Measurements from ENCODE around the gene DIP2C.

Gene DIP2C

DNA sequence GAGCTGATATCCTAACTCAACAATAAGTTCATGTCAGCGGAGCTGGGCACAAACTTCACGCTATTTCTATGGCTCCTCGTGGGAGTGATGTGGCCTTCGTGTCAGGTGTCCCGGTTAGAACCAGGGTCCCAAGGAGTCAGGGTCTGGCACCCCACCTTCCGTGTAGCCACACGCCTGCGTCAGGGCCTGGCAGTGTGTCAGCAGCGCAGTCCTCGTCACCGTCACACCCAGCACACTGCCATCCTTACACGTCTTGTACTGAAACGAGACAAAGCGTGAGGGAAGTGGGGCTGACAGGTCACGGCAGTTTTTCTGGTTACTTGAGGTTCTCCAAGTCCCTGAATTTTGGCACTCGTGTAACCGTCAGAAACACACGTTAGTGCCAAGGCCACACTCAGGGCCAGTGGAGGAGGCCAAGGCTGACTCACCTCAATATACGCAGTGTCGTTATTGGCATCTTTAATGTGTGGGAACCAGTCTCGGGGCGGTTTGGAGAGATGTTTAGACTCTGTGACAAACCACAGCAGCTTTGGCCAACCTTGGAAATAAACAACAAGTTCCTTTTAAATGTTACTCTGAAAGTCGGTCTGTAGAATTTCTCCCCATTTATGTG is 299.5 kb downstream of the DIP2C start:
- TF ChIP-seq, protein P1, sequence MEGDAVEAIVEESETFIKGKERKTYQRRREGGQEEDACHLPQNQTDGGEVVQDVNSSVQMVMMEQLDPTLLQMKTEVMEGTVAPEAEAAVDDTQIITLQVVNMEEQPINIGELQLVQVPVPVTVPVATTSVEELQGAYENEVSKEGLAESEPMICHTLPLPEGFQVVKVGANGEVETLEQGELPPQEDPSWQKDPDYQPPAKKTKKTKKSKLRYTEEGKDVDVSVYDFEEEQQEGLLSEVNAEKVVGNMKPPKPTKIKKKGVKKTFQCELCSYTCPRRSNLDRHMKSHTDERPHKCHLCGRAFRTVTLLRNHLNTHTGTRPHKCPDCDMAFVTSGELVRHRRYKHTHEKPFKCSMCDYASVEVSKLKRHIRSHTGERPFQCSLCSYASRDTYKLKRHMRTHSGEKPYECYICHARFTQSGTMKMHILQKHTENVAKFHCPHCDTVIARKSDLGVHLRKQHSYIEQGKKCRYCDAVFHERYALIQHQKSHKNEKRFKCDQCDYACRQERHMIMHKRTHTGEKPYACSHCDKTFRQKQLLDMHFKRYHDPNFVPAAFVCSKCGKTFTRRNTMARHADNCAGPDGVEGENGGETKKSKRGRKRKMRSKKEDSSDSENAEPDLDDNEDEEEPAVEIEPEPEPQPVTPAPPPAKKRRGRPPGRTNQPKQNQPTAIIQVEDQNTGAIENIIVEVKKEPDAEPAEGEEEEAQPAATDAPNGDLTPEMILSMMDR (IDR thresholded peaks at IDR 0.05; ENCODE audit: insufficient read depth, low read length, poor library complexity, severe bottlenecking) = no peak
- no peak for DNase-seq (ENCODE audit: extremely low read depth, insufficient read length)
- Histone ChIP-seq H3K4me3 (replicated peaks; ENCODE audit: low read depth, low read length) (no peak overlapping the region), H3K27me3 (replicated peaks; ENCODE audit: control insufficient read depth, insufficient read depth, low read length) (no peaks in the 10 kb centered on the region), H3K36me3 (ENCODE audit: control insufficient read depth, insufficient read depth, low read length) (no peaks in the 10 kb centered on the region)

DNA sequence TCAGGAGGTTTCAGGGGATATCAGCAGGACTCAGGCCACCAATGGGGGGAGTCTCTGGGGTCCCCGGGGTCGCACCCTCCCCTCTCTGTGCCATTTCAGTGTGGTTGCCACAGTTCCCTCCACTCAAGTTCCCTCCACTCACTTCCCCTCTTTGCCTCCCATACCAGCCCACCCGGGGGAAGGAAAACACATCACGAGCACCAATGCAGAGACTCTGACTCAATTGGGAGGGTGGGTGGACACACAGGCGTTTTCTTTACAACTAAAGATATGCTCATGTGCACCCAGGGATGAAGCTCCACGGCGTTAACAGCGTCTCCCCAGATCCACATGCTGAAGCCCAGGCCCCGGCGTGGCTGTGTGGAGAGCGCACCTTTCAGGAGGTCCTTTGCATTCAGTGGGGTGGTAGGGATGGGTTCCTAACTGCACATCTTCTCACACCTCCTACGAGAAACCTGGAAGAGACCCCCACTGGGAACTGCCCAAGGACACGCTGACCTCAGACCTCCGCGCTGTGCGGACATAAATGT is 300.1 kb downstream of the DIP2C start:
- TF ChIP-seq, protein P1 (IDR thresholded peaks at IDR 0.05; ENCODE audit: insufficient read depth, low read length, poor library complexity, severe bottlenecking) = no peak
- DNase-seq (ENCODE audit: extremely low read depth, insufficient read length) = no peak
- no peak overlapping the region for H3K4me3 ChIP-seq (replicated peaks; ENCODE audit: low read depth, low read length)
- no peaks in the 10 kb centered on the region for H3K27me3 ChIP-seq (replicated peaks; ENCODE audit: control insufficient read depth, insufficient read depth, low read length)
- no peaks in the 10 kb centered on the region for H3K36me3 ChIP-seq (ENCODE audit: control insufficient read depth, insufficient read depth, low read length)

DNA sequence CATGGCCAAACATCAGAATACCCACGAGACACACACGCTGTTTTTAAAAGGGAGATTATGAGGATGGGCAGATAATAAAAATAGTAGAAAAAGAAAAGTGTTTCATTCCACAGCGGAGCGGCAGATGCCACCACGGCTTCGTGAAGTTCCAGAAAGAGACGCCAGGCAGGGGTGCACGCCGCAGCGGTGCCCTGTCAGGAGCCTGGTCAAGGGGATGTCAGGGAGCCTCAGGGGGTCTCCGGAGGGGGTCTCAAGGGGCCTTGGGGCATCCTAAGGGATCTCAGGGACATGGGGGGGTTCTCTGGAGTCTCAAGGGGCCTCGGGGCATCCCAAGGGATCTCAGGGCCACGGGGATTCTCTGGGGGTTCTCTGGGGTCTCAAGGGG is 300.8 kb downstream of the DIP2C start:
- no peaks in the 10 kb centered on the region for H3K27me3 ChIP-seq (replicated peaks; ENCODE audit: control insufficient read depth, insufficient read depth, low read length)
- no peaks in the 10 kb centered on the region for H3K36me3 ChIP-seq (ENCODE audit: control insufficient read depth, insufficient read depth, low read length)
- TF ChIP-seq, protein P1 (IDR thresholded peaks at IDR 0.05; ENCODE audit: insufficient read depth, low read length, poor library complexity, severe bottlenecking) = no peak
- no peak overlapping the region for H3K4me3 ChIP-seq (replicated peaks; ENCODE audit: low read depth, low read length)
- DNase-seq (ENCODE audit: extremely low read depth, insufficient read length) = no peak

DNA sequence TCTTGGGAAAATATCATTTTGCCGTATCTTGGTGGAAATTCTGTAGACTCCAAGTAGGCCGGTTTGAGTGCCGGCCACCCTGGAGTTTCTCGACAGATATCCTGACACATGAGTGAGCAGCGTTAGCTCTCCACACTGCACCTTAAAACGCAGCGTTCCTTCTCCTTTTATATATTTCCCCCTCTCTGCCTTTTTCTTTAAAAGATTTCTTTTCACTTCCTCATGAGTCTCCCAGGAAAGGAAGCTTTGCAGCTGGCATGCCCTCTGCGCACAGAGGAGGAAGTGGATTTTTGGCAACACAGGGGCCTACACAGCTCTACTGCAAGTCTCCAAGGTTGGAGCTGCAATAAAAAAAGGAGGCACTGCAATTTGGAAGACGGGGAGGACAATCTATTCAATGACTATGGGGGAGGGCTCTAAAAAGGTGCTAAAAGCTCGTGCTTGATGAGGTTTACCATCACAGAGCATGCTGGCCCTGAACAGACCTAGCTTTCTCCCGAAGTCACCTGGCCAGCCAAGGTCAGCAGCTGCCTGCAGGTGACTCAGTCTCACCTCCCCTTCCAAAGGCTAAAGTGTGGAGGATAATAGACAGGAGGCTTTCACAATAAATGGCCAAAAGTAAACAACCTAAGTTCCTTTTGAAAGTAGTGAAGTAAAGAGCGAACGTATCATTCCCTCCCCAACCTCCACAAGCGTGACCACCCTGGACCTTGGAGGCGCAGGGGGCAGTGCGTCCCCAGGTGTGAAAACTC is 301.4 kb downstream of the DIP2C start:
- no peaks in the 10 kb centered on the region for H3K36me3 ChIP-seq (ENCODE audit: control insufficient read depth, insufficient read depth, low read length)
- DNase-seq (ENCODE audit: extremely low read depth, insufficient read length) = no peak
- TF ChIP-seq, protein P1 (IDR thresholded peaks at IDR 0.05; ENCODE audit: insufficient read depth, low read length, poor library complexity, severe bottlenecking) = no peak

DNA sequence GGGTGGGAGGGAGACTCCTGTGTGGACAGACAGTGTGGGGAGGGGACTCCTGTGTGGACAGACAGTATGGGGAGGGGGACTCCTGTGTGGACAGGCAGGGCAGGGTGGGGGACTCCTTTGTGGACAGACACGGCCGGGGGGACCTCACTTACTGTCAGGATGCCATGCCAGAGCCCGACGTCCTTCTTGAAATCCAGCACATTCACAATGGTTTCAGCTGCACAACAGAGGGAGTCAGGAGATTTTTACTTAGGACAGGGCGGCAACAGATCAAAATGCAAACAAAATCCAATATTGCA is 301.9 kb downstream of the DIP2C start:
- no peak for DNase-seq (ENCODE audit: extremely low read depth, insufficient read length)
- no peak overlapping the region for H3K4me3 ChIP-seq (replicated peaks; ENCODE audit: low read depth, low read length)
- TF ChIP-seq, protein P1 (IDR thresholded peaks at IDR 0.05; ENCODE audit: insufficient read depth, low read length, poor library complexity, severe bottlenecking) = no peak
- no peaks in the 10 kb centered on the region for H3K27me3 ChIP-seq (replicated peaks; ENCODE audit: control insufficient read depth, insufficient read depth, low read length)
- H3K36me3 ChIP-seq (ENCODE audit: control insufficient read depth, insufficient read depth, low read length) = no peaks in the 10 kb centered on the region

More for the DNA sequence above, 301.4 kb downstream of the DIP2C start:
- Histone ChIP-seq H3K27me3 (replicated peaks; ENCODE audit: control insufficient read depth, insufficient read depth, low read length) (no peaks in the 10 kb centered on the region), H3K4me3 (replicated peaks; ENCODE audit: low read depth, low read length) (no peak overlapping the region)
